ENCODE measurements around the gene RBBP4.

The RBBP4 gene

DNA sequence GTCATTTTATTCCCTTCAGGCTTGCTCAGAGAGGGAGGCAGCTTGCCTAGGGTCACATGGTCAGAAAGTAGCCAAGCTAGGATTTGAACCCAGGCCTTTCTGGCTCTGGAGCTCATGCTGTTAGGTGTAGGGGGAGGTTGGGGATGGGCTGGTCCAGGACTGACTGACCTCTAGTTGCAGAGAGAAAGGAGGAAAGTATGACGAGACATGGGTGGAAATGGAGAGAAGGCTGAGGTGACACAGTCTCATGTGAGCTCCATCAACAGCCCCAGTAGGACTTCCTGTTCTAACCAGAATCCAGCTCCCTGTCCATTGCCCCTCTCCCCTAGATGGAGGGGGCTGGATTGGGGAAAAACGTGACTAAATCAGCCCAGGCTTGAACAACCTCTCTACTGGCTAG lies 67.0 kb downstream of the RBBP4 start:
- H3K27me3 ChIP-seq (ENCODE audit: control insufficient read depth, insufficient read depth, low read length, poor library complexity, severe bottlenecking) = no peaks in the 10 kb centered on the region
- H3K4me1 ChIP-seq (ENCODE audit: control insufficient read depth, insufficient read depth, low read length) = peaks cover 9% of the 10 kb centered on the region
- no peaks in the 10 kb centered on the region for H3K36me3 ChIP-seq (ENCODE audit: control insufficient read depth, insufficient read depth, low read length)
- no peak overlapping the region for H3K27ac ChIP-seq (ENCODE audit: insufficient read depth, low read depth, low read length, poor library complexity, severe bottlenecking)
- 81 to 89% methylated on average over 2 of the region's 2 CpGs for WGBS, 2 experiments
- H3K4me3 ChIP-seq (ENCODE audit: insufficient read depth, low read depth, low read length) = no peak overlapping the region
- H3K9me3 ChIP-seq (ENCODE audit: control insufficient read depth, low read length) = no peaks in the 10 kb centered on the region

DNA sequence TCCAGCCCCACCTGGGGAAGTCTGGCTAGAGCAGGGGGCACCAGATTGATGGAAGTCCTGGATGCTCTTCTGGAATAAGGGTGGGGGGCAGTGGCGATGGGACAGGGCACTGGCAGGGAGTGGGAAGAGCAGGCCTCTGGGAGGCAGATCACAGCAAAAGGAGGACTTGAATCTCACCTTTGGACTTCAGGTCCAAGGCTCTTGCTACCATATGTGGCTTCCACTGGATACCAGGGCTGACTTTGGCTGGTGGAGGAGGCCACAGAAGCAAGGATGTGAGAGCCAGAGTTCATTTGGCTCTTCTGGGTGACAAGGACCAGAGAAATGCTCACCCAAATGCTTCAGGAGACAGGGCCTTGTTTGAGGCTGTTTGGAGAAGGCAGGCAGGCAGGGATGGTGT lies 67.5 kb downstream of the RBBP4 start:
- 93 to 97% methylated on average over 1 of the region's 1 CpG for WGBS, 2 experiments
- Histone ChIP-seq H3K9me3 (ENCODE audit: control insufficient read depth, low read length) (no peaks in the 10 kb centered on the region), H3K27ac (ENCODE audit: insufficient read depth, low read depth, low read length, poor library complexity, severe bottlenecking) (no peak overlapping the region), H3K27me3 (ENCODE audit: control insufficient read depth, insufficient read depth, low read length, poor library complexity, severe bottlenecking) (no peaks in the 10 kb centered on the region), H3K4me3 (ENCODE audit: insufficient read depth, low read depth, low read length) (no peak overlapping the region), H3K4me1 (ENCODE audit: control insufficient read depth, insufficient read depth, low read length) (peaks cover 9% of the 10 kb centered on the region), H3K36me3 (ENCODE audit: control insufficient read depth, insufficient read depth, low read length) (no peaks in the 10 kb centered on the region)

DNA sequence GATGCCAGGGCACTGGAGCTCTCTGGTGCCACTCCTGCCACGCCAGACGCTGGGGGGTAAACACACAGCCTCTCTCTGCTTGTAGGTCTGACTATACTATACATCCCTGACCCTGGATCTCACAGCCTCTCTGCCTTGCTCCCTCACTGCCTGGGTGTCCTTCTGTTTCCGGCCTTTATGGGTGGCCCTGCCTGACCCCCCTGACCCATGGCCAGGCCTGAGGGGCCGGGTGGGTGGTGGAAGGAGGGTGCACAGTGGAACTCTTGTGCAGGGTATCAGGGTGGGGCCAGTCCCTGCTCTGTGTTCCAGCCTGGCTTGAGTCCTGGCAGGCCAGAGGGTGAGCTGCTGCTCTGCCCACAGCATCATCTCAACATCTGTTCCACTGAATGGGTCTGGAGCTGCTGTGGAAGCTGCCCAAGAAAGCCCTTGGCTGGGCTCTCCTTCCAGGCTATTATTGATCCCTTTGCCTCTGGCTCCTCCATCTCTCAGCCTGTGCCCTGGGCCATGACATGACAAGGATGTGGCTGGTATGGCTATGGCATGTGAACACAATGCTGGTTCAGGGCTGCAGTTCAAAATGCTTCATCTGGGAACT lies 68.8 kb downstream of the RBBP4 start:
- no peaks in the 10 kb centered on the region for H3K27me3 ChIP-seq (ENCODE audit: control insufficient read depth, insufficient read depth, low read length, poor library complexity, severe bottlenecking)
- peaks cover 14% of the 10 kb centered on the region for H3K4me1 ChIP-seq (ENCODE audit: control insufficient read depth, insufficient read depth, low read length)
- no peaks in the 10 kb centered on the region for H3K9me3 ChIP-seq (ENCODE audit: control insufficient read depth, low read length)
- H3K36me3 ChIP-seq (ENCODE audit: control insufficient read depth, insufficient read depth, low read length) = no peaks in the 10 kb centered on the region
- no peak overlapping the region for H3K27ac ChIP-seq (ENCODE audit: insufficient read depth, low read depth, low read length, poor library complexity, severe bottlenecking)
- H3K4me3 ChIP-seq (ENCODE audit: insufficient read depth, low read depth, low read length) = no peak overlapping the region
- WGBS, 2 experiments = 90 to 93% methylated on average over 4 of the region's 4 CpGs

DNA sequence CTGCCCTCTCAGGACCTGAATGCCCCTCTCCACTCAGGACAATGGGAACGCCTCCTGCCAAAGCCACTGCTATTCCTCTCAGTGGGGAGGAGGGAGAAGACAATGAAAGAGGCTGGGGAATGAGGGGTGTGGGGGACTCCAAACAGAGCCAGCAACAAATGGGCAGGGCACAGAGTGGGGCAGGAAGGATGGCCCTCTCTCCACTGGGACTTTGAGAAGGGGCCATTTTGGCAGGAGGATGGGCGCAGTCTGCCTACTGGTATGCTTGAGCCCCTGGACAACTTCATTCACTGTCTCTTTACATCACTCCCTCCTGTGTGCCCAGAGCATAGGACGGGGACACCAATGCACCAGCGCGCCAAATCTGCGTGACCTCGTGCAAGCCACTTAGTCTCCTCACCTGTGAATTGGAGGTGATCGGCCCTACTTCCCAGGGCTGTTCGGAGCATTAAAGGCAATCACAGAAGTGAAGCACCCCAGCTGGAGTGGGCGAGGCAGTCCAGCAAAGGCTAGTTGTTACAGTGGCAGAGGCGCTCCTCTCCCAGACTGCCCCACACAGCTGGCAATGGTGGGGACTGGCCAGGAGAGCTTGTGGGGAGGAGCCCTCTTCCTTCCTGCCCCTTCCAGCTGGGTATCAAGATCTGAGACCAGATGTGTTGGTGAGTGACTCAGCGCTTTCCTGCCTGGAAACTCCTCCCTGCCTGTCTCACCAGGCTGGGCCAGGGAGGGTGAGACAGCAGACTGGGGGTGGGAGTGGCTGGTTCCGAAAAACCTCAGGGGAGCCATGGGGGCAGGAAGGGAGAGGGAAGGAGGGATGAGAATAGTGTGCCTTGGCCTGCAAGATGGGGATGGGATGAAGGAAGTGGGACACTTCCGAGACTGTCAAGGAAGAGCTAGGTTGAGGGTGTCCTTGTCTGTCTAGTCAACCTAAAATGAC lies 73.9 kb downstream of the RBBP4 start:
- H3K4me3 ChIP-seq (ENCODE audit: insufficient read depth, low read depth, low read length) = no peak overlapping the region
- WGBS, 2 experiments = 78% methylated on average over 14 of the region's 14 CpGs
- H3K27me3 ChIP-seq (ENCODE audit: control insufficient read depth, insufficient read depth, low read length, poor library complexity, severe bottlenecking) = no peaks in the 10 kb centered on the region
- no peaks in the 10 kb centered on the region for H3K9me3 ChIP-seq (ENCODE audit: control insufficient read depth, low read length)
- no peak overlapping the region for H3K27ac ChIP-seq (ENCODE audit: insufficient read depth, low read depth, low read length, poor library complexity, severe bottlenecking)
- H3K36me3 ChIP-seq (ENCODE audit: control insufficient read depth, insufficient read depth, low read length) = no peaks in the 10 kb centered on the region
- peaks cover 14% of the 10 kb centered on the region for H3K4me1 ChIP-seq (ENCODE audit: control insufficient read depth, insufficient read depth, low read length)

DNA sequence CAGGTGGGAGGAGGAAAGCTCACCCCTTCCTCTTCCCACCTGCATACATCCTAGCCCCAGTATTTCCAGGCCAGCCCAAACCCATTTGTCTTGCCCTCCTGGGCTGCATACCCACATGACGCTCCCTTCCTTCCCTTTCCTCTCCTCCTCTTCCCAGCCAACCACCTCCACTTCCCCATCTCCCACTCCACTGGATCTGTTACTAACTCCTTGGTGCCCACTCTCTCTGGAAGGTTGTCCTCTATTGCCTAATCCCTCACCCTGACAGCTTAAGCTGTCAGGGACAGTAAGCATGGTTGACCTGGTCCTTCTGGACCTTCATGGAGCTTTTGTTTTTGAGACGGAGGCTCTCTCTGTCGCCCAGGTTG lies 74.6 kb downstream of the RBBP4 start:
- Histone ChIP-seq H3K9me3 (ENCODE audit: control insufficient read depth, low read length) (no peaks in the 10 kb centered on the region), H3K4me3 (ENCODE audit: insufficient read depth, low read depth, low read length) (no peak overlapping the region), H3K4me1 (ENCODE audit: control insufficient read depth, insufficient read depth, low read length) (peaks cover 14% of the 10 kb centered on the region), H3K27me3 (ENCODE audit: control insufficient read depth, insufficient read depth, low read length, poor library complexity, severe bottlenecking) (no peaks in the 10 kb centered on the region), H3K36me3 (ENCODE audit: control insufficient read depth, insufficient read depth, low read length) (no peaks in the 10 kb centered on the region), H3K27ac (ENCODE audit: insufficient read depth, low read depth, low read length, poor library complexity, severe bottlenecking) (no peak overlapping the region)
- WGBS, 2 experiments = 90 to 95% methylated on average over 3 of the region's 3 CpGs

DNA sequence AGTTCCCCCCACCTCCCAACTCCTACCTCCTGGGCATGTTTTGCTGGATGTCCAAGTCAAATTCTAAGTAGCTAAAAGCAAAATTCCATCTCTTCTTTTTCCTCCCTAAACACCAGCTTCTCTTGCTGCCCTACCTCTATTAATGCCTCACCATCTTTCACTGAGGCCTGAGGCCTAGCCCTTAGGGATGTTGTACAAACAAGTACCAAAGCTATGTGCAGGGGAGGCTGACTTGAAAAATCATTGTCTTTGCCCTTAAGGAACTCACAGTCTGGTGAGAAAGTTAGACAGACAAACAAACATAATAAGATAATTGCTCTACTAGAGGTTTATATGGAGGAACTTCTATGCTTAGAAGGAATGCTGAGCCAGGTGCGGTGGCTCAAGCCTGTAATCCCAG lies 76.9 kb downstream of the RBBP4 start:
- no peaks in the 10 kb centered on the region for H3K9me3 ChIP-seq (ENCODE audit: control insufficient read depth, low read length)
- peaks cover 14% of the 10 kb centered on the region for H3K4me1 ChIP-seq (ENCODE audit: control insufficient read depth, insufficient read depth, low read length)
- no peak overlapping the region for H3K4me3 ChIP-seq (ENCODE audit: insufficient read depth, low read depth, low read length)
- no peak overlapping the region for H3K27ac ChIP-seq (ENCODE audit: insufficient read depth, low read depth, low read length, poor library complexity, severe bottlenecking)
- 94 to 96% methylated on average over 1 of the region's 1 CpG for WGBS, 2 experiments
- no peaks in the 10 kb centered on the region for H3K27me3 ChIP-seq (ENCODE audit: control insufficient read depth, insufficient read depth, low read length, poor library complexity, severe bottlenecking)
- no peaks in the 10 kb centered on the region for H3K36me3 ChIP-seq (ENCODE audit: control insufficient read depth, insufficient read depth, low read length)

DNA sequence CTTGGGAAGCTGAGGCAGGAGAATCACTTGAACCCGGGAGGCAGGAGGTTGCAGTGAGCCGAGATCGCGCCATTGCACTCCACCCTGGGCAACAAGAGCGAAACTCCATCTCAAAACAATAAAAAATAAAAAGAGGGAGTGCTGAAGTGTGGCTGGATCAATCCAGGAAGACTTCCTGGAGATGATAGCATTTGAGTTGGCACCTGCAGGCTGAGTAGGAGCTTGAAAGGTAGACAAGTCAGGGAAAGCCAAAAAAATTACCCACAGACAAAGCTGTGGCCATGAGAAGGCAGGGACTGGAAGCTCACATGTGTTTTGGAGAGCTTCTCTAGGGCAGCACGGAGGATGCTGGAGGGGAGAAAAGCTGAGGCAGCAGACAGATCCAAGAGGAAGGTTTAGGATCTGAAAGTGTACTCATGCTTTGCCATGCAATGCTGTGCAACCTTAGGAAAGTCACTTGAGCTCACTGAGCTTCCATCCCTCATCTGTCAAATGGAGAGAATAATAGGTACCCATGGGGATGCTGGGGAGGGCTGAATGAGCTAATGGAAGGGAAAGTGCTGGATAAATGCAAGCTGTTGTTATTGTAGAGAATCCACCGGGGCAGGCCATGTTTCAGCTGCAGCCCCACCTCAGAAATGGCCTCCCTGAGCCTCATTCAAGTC lies 77.5 kb downstream of the RBBP4 start:
- 91 to 95% methylated on average over 6 to 7 of the region's 7 CpGs for WGBS, 2 experiments
- Histone ChIP-seq H3K27me3 (ENCODE audit: control insufficient read depth, insufficient read depth, low read length, poor library complexity, severe bottlenecking) (no peaks in the 10 kb centered on the region), H3K9me3 (ENCODE audit: control insufficient read depth, low read length) (no peaks in the 10 kb centered on the region), H3K4me3 (ENCODE audit: insufficient read depth, low read depth, low read length) (no peak overlapping the region), H3K36me3 (ENCODE audit: control insufficient read depth, insufficient read depth, low read length) (no peaks in the 10 kb centered on the region), H3K27ac (ENCODE audit: insufficient read depth, low read depth, low read length, poor library complexity, severe bottlenecking) (no peak overlapping the region), H3K4me1 (ENCODE audit: control insufficient read depth, insufficient read depth, low read length) (peaks cover 18% of the 10 kb centered on the region)

DNA sequence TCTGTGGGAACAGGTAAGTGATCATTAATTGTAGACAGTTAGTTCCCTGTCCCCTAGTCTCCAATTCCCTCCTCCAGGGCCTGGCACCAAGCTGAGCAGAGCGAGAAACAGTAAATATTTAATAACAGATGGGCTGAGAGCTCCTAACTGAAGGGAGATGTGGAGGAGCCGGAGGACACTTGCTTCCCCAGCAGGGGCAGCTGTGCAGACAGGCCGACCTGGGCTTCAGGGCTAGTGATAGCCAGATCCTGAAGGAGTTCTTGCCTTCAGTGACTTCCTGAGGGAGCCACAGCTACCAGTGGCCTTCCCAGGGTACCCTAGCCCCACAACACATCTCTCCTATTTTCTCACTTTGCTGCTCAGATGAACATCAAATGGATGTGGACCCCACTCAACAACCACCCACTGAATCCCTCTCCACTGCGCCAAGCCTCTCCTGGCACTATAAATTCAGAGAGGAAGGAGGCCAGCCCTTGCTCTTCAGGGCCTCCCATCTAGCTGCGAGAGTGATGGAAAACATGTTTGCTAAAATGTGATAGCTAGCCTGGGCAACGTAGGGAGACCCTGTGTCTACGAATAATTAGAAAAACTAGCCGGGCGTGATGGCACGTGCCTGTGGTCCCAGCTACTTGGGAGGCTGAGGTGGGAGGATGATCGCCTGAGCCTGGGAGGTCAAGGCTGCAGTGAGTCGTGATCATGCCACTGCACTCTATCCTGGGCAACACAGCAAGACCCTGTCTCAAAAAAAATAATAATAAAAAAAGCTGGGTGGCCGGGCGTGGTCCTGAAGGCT lies 78.4 kb downstream of the RBBP4 start:
- no peak overlapping the region for H3K4me3 ChIP-seq (ENCODE audit: insufficient read depth, low read depth, low read length)
- WGBS, 2 experiments = 84 to 89% methylated on average over 14 of the region's 14 CpGs
- no peaks in the 10 kb centered on the region for H3K9me3 ChIP-seq (ENCODE audit: control insufficient read depth, low read length)
- H3K36me3 ChIP-seq (ENCODE audit: control insufficient read depth, insufficient read depth, low read length) = no peaks in the 10 kb centered on the region
- H3K27me3 ChIP-seq (ENCODE audit: control insufficient read depth, insufficient read depth, low read length, poor library complexity, severe bottlenecking) = no peaks in the 10 kb centered on the region
- peaks cover 22% of the 10 kb centered on the region for H3K4me1 ChIP-seq (ENCODE audit: control insufficient read depth, insufficient read depth, low read length)
- no peak overlapping the region for H3K27ac ChIP-seq (ENCODE audit: insufficient read depth, low read depth, low read length, poor library complexity, severe bottlenecking)

DNA sequence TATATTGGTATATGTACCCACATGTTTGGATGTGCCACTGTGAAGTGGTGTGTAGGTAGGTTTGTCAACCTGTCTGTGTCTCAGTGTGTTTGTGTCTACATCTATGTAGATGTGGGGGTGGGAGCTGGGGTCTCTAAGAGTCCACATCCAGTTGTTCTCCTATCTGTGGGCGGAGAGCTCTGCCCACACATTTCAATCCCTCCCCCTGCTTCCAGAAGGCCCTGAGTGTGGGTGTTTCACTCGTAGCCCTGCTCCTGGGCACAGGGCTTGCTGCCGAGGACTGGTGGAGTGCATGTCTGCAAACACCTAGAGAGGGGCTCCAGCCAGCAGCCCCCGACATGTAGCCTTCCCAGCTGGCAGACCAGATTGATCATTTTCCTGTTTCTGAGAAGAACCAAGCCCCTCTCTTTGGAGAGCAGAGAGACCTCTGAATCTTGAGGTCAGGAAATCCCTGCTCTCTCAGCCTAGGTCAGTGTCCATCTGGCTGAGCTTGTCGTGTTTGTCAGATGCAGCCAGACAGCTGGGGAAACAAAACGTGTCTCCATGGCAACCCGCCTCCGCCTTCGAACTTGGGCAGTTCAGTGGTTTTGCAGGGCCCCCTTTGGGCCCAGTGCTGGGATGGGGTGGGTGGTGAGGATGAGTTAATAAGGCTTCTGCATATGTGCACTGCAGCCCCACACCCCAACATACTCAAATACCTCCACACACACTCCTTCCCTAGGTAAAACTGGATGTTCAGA lies 82.7 kb downstream of the RBBP4 start:
- Histone ChIP-seq H3K9me3 (ENCODE audit: control insufficient read depth, low read length) (no peaks in the 10 kb centered on the region), H3K27ac (ENCODE audit: insufficient read depth, low read depth, low read length, poor library complexity, severe bottlenecking) (peak overlapping the region; percentile 63), H3K4me3 (ENCODE audit: insufficient read depth, low read depth, low read length) (no peak overlapping the region), H3K27me3 (ENCODE audit: control insufficient read depth, insufficient read depth, low read length, poor library complexity, severe bottlenecking) (no peaks in the 10 kb centered on the region), H3K4me1 (ENCODE audit: control insufficient read depth, insufficient read depth, low read length) (peaks cover 27% of the 10 kb centered on the region), H3K36me3 (ENCODE audit: control insufficient read depth, insufficient read depth, low read length) (no peaks in the 10 kb centered on the region)
- 63 to 72% methylated on average over 9 of the region's 9 CpGs for WGBS, 2 experiments
